ENCODE data around the gene VPS13D.

DNA sequence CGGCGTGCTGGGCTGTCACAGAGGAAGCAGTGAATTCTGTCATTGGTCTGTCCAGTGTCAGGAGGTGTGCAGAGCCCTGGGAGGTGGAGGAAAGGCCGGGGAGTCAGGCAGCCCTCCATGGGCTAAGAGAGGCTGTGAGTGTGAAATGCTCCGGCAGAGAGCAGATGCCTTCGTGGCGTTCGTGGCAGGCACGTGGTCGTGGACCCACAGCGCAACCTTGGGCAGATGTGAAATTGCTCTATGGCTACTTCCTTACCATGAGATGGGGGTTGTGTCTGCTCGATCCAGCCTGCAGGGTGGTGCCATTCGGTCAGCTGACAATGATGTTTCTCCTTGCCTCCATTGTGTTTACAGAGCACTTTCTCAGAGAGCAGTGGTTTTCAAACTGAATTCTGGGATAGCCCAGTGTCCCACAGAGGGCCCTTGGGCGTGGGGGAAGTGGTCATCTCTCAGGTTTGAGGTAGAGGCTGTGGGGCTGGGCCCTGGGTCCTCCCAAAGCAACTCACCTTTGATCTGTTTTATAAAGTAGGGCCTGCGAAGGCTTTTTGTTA lies 35.1 kb upstream of the VPS13D start:
- TF ChIP-seq, protein P1, sequence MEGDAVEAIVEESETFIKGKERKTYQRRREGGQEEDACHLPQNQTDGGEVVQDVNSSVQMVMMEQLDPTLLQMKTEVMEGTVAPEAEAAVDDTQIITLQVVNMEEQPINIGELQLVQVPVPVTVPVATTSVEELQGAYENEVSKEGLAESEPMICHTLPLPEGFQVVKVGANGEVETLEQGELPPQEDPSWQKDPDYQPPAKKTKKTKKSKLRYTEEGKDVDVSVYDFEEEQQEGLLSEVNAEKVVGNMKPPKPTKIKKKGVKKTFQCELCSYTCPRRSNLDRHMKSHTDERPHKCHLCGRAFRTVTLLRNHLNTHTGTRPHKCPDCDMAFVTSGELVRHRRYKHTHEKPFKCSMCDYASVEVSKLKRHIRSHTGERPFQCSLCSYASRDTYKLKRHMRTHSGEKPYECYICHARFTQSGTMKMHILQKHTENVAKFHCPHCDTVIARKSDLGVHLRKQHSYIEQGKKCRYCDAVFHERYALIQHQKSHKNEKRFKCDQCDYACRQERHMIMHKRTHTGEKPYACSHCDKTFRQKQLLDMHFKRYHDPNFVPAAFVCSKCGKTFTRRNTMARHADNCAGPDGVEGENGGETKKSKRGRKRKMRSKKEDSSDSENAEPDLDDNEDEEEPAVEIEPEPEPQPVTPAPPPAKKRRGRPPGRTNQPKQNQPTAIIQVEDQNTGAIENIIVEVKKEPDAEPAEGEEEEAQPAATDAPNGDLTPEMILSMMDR (IDR thresholded peaks at IDR 0.05), result no peak
- TF ChIP-seq POLR2A (IDR thresholded peaks at IDR 0.05), result no peak

Data from body of pancreas (tissue), 4 donors.